Ovary (tissue), 3 donors: ENCODE measurements around the gene SLC7A9.

Experiments used
- CTCF ChIP-seq, 3 donors: fragments of 450-650 bp in 2 of 3; fragments of 200-600 bp in 1 of 3; IDR thresholded peaks; one replicate each; pipeline versions ENCODE4 v1.5.1 to v1.8.0; 2016 to 2022; ENCODE audit warnings: antibody characterized with exemption in 3 of 3, mild to moderate bottlenecking in 1 of 3
- EP300 ChIP-seq: sonication (generic); formaldehyde crosslinking; IDR thresholded peaks from one replicate; pipeline ENCODE4 v1.6.1; 2017; ENCODE audit warnings: antibody characterized with exemption
- POLR2A ChIP-seq: fragments of 450-650 bp; IDR thresholded peaks from one replicate; pipeline ENCODE4 v1.6.1; 2017; ENCODE audit warnings: antibody characterized with exemption, mild to moderate bottlenecking, moderate library complexity
- donor health status: DM: no; HTN: no; CAD: no.

- TF ChIP-seq CTCF (IDR thresholded peaks at IDR 0.05) (no peak), EP300 (no peak), POLR2A (no peak)
These were observed 57.5 kb downstream of the SLC7A9 start for GRCh38 chr19:32812036-32812435.
